Measurements from ENCODE around the gene TNS3. TPM values are rescaled to one million over a fixed set of nuclear protein-coding genes. Genes with fewer than 3 reads are reported as not detected.

TNS3 gene
- total and polyA plus RNA-seq, 10 of the 15 experiments (the other 5 are each of a cell fraction or from before 2014, with no cell fraction given), result 0.27 to 2.7 (median 0.79) TPM

DNA sequence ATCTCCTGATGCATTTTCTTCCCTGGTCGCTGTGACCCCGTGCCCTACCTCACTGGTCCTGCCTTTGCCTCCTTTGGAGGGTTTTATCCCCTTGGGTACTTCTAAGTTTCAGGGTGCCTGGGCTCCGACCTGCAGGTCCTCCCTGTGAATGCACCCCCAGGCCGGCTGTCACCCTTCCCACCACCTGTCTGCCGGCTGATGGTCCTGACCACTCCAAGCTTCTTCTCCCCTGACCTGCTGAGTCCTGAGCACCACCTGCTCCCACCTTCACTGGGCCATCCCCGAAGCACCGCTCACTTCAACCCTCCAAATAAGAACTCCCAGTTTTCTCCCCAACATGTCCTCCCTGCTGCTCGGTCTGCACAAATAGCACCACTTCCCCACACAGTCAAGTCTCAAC is 33.4 kb downstream of the TNS3 start:
- no peak for DNase-seq (ENCODE audit: low read depth, low spot score)
- Histone ChIP-seq H3K36me3 (ENCODE audit: control insufficient read depth in 2 of 2, insufficient read depth in 2 of 2, low read length in 1 of 2) (no peaks in the 10 kb centered on the region), H3K27me3 (replicated peaks in 1 of 2; ENCODE audit: control insufficient read depth in 2 of 2, insufficient read depth in 2 of 2, low read length in 1 of 2) (peaks cover 2% of the 10 kb centered on the region in 2 experiments), H3K4me3 (no peak overlapping the region), H3K27ac (ENCODE audit: control insufficient read depth, insufficient read depth) (no peak overlapping the region), H3K9me3 (replicated peaks; ENCODE audit: control insufficient read depth, insufficient read depth, low read length) (no peaks in the 10 kb centered on the region), H3K79me2 (ENCODE audit: control insufficient read depth, insufficient read depth, low read length) (no peaks in the 10 kb centered on the region), H3K9ac (ENCODE audit: control insufficient read depth, insufficient read depth, low read length) (no peak overlapping the region), H3K4me2 (ENCODE audit: control insufficient read depth, insufficient read depth) (no peak overlapping the region), H4K20me1 (ENCODE audit: control insufficient read depth, insufficient read depth) (no peaks in the 10 kb centered on the region), H2AFZ (ENCODE audit: control insufficient read depth, low read depth, low read length) (no peak overlapping the region), H3K4me1 (ENCODE audit: control insufficient read depth, insufficient read depth, low read length) (peaks cover 9% of the 10 kb centered on the region)
- no peak for FAIRE-seq
- intact Hi-C loops (cut with micrococcal nuclease; ENCODE audit: unreplicated experiment), result no loop called here
- no peak for ATAC-seq
- in situ Hi-C loops (cut with MboI), result no loop called here
- no TSS peak for BruUV-seq (replicated peaks)
- ChIA-PET POLR2A (no interaction called here), RAD21 (ENCODE audit: unreplicated experiment) (no interaction called here), CTCF (no interaction called here), SMC1A (ENCODE audit: uncharacterized antibody, unreplicated experiment) (no interaction called here)
- TF ChIP-seq FOXM1 (IDR thresholded peaks at IDR 0.05; ENCODE audit: low read depth, low read length) (no peak), PRDM15 (CRISPR knock-in tag; IDR thresholded peaks at IDR 0.05) (no peak), SMARCA5 (IDR thresholded peaks at IDR 0.05) (no peak), NKRF (conservative IDR thresholded peaks at IDR 0.05) (no peak), CREB1 (IDR thresholded peaks at IDR 0.05; ENCODE audit: low read depth) (no peak), LARP7 (IDR thresholded peaks at IDR 0.05) (no peak), MYC (IDR thresholded peaks at IDR 0.05; ENCODE audit: insufficient read depth, insufficient read length, insufficient replicate concordance, low read length, severe bottlenecking) (no peak), RB1 (IDR thresholded peaks at IDR 0.05; ENCODE audit: borderline replicate concordance) (no peak), NFYA (IDR thresholded peaks at IDR 0.05; ENCODE audit: borderline replicate concordance, low read depth, low read length) (no peak), ZNF592 (IDR thresholded peaks at IDR 0.05) (no peak)
- TF ChIP-seq, protein P1, sequence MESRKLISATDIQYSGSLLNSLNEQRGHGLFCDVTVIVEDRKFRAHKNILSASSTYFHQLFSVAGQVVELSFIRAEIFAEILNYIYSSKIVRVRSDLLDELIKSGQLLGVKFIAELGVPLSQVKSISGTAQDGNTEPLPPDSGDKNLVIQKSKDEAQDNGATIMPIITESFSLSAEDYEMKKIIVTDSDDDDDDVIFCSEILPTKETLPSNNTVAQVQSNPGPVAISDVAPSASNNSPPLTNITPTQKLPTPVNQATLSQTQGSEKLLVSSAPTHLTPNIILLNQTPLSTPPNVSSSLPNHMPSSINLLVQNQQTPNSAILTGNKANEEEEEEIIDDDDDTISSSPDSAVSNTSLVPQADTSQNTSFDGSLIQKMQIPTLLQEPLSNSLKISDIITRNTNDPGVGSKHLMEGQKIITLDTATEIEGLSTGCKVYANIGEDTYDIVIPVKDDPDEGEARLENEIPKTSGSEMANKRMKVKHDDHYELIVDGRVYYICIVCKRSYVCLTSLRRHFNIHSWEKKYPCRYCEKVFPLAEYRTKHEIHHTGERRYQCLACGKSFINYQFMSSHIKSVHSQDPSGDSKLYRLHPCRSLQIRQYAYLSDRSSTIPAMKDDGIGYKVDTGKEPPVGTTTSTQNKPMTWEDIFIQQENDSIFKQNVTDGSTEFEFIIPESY (IDR thresholded peaks at IDR 0.05), result no peak
- TF ChIP-seq, protein P2, sequence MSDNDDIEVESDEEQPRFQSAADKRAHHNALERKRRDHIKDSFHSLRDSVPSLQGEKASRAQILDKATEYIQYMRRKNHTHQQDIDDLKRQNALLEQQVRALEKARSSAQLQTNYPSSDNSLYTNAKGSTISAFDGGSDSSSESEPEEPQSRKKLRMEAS (IDR thresholded peaks at IDR 0.05; ENCODE audit: low read depth, low read length), result no peak
- WGBS (ENCODE audit: insufficient coverage, insufficient replicate concordance, low lambda C conversion rate, missing lambda C conversion rate), result 43% methylated on average over 8 of the region's 8 CpGs

All from GM12878 (cell line).